K562 (cell line): Measurements from ENCODE around the gene LAMB1.

Source experiments
- CREM ChIP-seq: IDR thresholded peaks from 2 replicates; pipeline ENCODE4 v1.6.1; 2014; ENCODE audit warnings: antibody characterized with exemption, low read depth
- CTCF ChIP-seq, 3 experiments: IDR thresholded peaks in 2 of 3; conservative IDR thresholded peaks in 1 of 3; 2 replicates each; pipeline ENCODE4 v1.5.1; 2011 to 2012; ENCODE audit warnings: low read length in 3 of 3, mild to moderate bottlenecking in 3 of 3, control low read depth in 2 of 3, improper control_type of control experiment in 1 of 3, inconsistent platforms in 1 of 3, low read depth in 1 of 3, mixed read lengths in 1 of 3, moderate library complexity in 1 of 3; ENCODE audit not compliant: insufficient read depth in 2 of 3
- EZH2 ChIP-seq: IDR thresholded peaks from 2 replicates; pipeline ENCODE4 v1.6.1; 2012; ENCODE audit warnings: low read depth, mild to moderate bottlenecking, inconsistent platforms, low read length, borderline replicate concordance
- MAX ChIP-seq: sonication (generic); formaldehyde crosslinking; IDR thresholded peaks from 2 replicates; pipeline ENCODE4 v1.9.0; 2022; ENCODE audit warnings: mild to moderate bottlenecking, missing genetic modification reagents
- MXI1 ChIP-seq: IDR thresholded peaks from 2 replicates; pipeline ENCODE4 v1.6.1; 2011; ENCODE audit warnings: low read depth, mild to moderate bottlenecking, improper control_type of control experiment, low read length
- NUFIP1 ChIP-seq: fragments of 450-650 bp; IDR thresholded peaks from 2 replicates; pipeline ENCODE4 v1.6.1; 2018; ENCODE audit not compliant: partially characterized antibody
- ZEB2 ChIP-seq: fragments of 450-650 bp; IDR thresholded peaks from 2 replicates; pipeline ENCODE4 v1.6.1; 2016
- ZKSCAN3 ChIP-seq: fragments of 250-450 bp; sonication (Bioruptor Pico); IDR thresholded peaks from 2 replicates; pipeline ENCODE4 v1.4.0; 2020
- ZNF3 ChIP-seq: fragments of 250-450 bp; sonication (Bioruptor Pico); IDR thresholded peaks from 2 replicates; pipeline ENCODE4 v1.5.0; 2021; ENCODE audit warnings: mild to moderate bottlenecking, moderate library complexity

GRCh38 chr7:107934991-107935770 is 67.8 kb downstream of the LAMB1 start:
- TF ChIP-seq ZNF3 (CRISPR knock-in tag) = no peak
- no peak for TF ChIP-seq EZH2
- no peak for TF ChIP-seq CTCF (IDR thresholded peaks at IDR 0.05 in 2 of 3, conservative IDR thresholded peaks at IDR 0.05 in 1 of 3; ENCODE audit: insufficient read depth in 2 of 3, low read depth in 1 of 3, low read length in 3 of 3)
- no peak for TF ChIP-seq CREM
- TF ChIP-seq ZKSCAN3 (CRISPR knock-in tag) = no peak
- no peak for TF ChIP-seq MAX
- no peak for TF ChIP-seq MXI1
- TF ChIP-seq NUFIP1 = no peak
- TF ChIP-seq ZEB2 = no peak
